RWPE1 (cell line): Measurements from ENCODE around the gene SYNDIG1.

ENCODE experiments used
- CTCF ChIA-PET: fragments of 350-600 bp; sonication (Branson Sonifier 250); formaldehyde crosslinking; extraction: SDS; loops from one replicate; lab custom pipeline; 2021; lab: Yijun Ruan, JAX
- POLR2A ChIA-PET: fragments of 400-600 bp; formaldehyde crosslinking; extraction: SDS; loops from one replicate; lab custom pipeline; 2020; ENCODE audit warnings: antibody characterized with exemption; ENCODE audit not compliant: low non-redundant PET; lab: Yijun Ruan, JAX
- DNase-seq: peaks from one replicate; pipeline ENCODE4 v3.0.0; 2012; ENCODE audit warnings: low spot score
- H3K27ac ChIP-seq: fragments of 450-650 bp; 2 replicates; pipeline ENCODE4 v1.5.1; 2017
- CTCF ChIP-seq: fragments of 450-650 bp; conservative IDR thresholded peaks from 2 replicates; pipeline ENCODE4 v1.5.1; 2017; ENCODE audit warnings: low read depth, mild to moderate bottlenecking

SYNDIG1 gene

GRCh38 chr20:24614341-24614740, 144.9 kb downstream of the SYNDIG1 start:
- POLR2A ChIA-PET: no interaction called here
- no peak for DNase-seq
- CTCF ChIA-PET: no interaction called here
- no peak overlapping the region for H3K27ac ChIP-seq
- TF ChIP-seq CTCF: no peak

- ChIA-PET POLR2A (no interaction called here), CTCF (no interaction called here)
- no peak for DNase-seq
- no peak overlapping the region for H3K27ac ChIP-seq
- no peak for TF ChIP-seq CTCF
Measured at GRCh38 chr20:24615353-24615752, 145.9 kb downstream of the SYNDIG1 start.

GRCh38 chr20:24616258-24617079, 147.0 kb downstream of the SYNDIG1 start:
- TF ChIP-seq CTCF: no peak
- no peak overlapping the region for H3K27ac ChIP-seq
- ChIA-PET POLR2A (no interaction called here), CTCF (no interaction called here)
- DNase-seq: no peak

- CTCF ChIA-PET: no interaction called here
- DNase-seq: no peak
- POLR2A ChIA-PET: no interaction called here
- no peak overlapping the region for H3K27ac ChIP-seq
- TF ChIP-seq CTCF: no peak
Measured at GRCh38 chr20:24617080-24617432, 147.6 kb downstream of the SYNDIG1 start.

GRCh38 chr20:24617757-24618450, 148.5 kb downstream of the SYNDIG1 start:
- H3K27ac ChIP-seq: no peak overlapping the region
- CTCF ChIA-PET: no interaction called here
- DNase-seq: no peak
- POLR2A ChIA-PET: no interaction called here
- TF ChIP-seq CTCF: no peak

- DNase-seq: no peak
- H3K27ac ChIP-seq: no peak overlapping the region
- CTCF ChIA-PET: no interaction called here
- POLR2A ChIA-PET: no interaction called here
- TF ChIP-seq CTCF: no peak
Measured at GRCh38 chr20:24618739-24619138, 149.3 kb downstream of the SYNDIG1 start.
